Measurements from ENCODE around the gene FANCC. TPM values are rescaled to one million over a fixed set of nuclear protein-coding genes. Genes with fewer than 3 reads are reported as not detected.

Gene FANCC
- total RNA-seq, 1 donor from 2014 or later = 22.9 TPM

- no peaks in the 10 kb centered on the region for H3K36me3 Mint-ChIP-seq (ENCODE audit: unreplicated experiment)
- H3K4me3 Mint-ChIP-seq (ENCODE audit: unreplicated experiment) = no peak overlapping the region
- no peak overlapping the region for H3K27ac Mint-ChIP-seq (ENCODE audit: unreplicated experiment)
- no peaks in the 10 kb centered on the region for H3K9me3 Mint-ChIP-seq (ENCODE audit: unreplicated experiment)
- no peaks in the 10 kb centered on the region for H3K27me3 Mint-ChIP-seq (ENCODE audit: unreplicated experiment)
- H3K4me1 Mint-ChIP-seq (ENCODE audit: low read depth, unreplicated experiment) = peaks cover 18% of the 10 kb centered on the region
- no peak for TF ChIP-seq CTCF (IDR thresholded peaks at IDR 0.05; ENCODE audit: partially characterized antibody, unreplicated experiment)
- no peak for DNase-seq
These were observed 255.5 kb downstream of the FANCC start for GRCh38 chr9:95061916-95062595.

- Mint-ChIP-seq H3K36me3 (ENCODE audit: unreplicated experiment) (no peaks in the 10 kb centered on the region), H3K4me3 (ENCODE audit: unreplicated experiment) (no peak overlapping the region), H3K27me3 (ENCODE audit: unreplicated experiment) (no peaks in the 10 kb centered on the region), H3K4me1 (ENCODE audit: low read depth, unreplicated experiment) (peaks cover 24% of the 10 kb centered on the region), H3K9me3 (ENCODE audit: unreplicated experiment) (no peaks in the 10 kb centered on the region), H3K27ac (ENCODE audit: unreplicated experiment) (no peak overlapping the region)
- TF ChIP-seq CTCF (IDR thresholded peaks at IDR 0.05; ENCODE audit: partially characterized antibody, unreplicated experiment) = no peak
- DNase-seq = no peak
These were observed 256.6 kb downstream of the FANCC start for GRCh38 chr9:95060916-95061315.

- Mint-ChIP-seq H3K4me3 (ENCODE audit: unreplicated experiment) (no peak overlapping the region), H3K27ac (ENCODE audit: unreplicated experiment) (no peak overlapping the region), H3K27me3 (ENCODE audit: unreplicated experiment) (no peaks in the 10 kb centered on the region), H3K36me3 (ENCODE audit: unreplicated experiment) (no peaks in the 10 kb centered on the region), H3K4me1 (ENCODE audit: low read depth, unreplicated experiment) (peaks cover 31% of the 10 kb centered on the region), H3K9me3 (ENCODE audit: unreplicated experiment) (no peaks in the 10 kb centered on the region)
- TF ChIP-seq CTCF (IDR thresholded peaks at IDR 0.05; ENCODE audit: partially characterized antibody, unreplicated experiment) = no peak
- no peak for DNase-seq
These were observed 257.3 kb downstream of the FANCC start for GRCh38 chr9:95060234-95060633.

- H3K9me3 Mint-ChIP-seq (ENCODE audit: unreplicated experiment) = no peaks in the 10 kb centered on the region
- no peak for TF ChIP-seq CTCF (IDR thresholded peaks at IDR 0.05; ENCODE audit: partially characterized antibody, unreplicated experiment)
These were observed 258.6 kb downstream of the FANCC start for GRCh38 chr9:95058795-95059386.

GRCh38 chr9:95058121-95058785 is 259.3 kb downstream of the FANCC start:
- no peak overlapping the region for H3K4me3 Mint-ChIP-seq (ENCODE audit: unreplicated experiment)
- H3K27ac Mint-ChIP-seq (ENCODE audit: unreplicated experiment) = no peak overlapping the region
- H3K27me3 Mint-ChIP-seq (ENCODE audit: unreplicated experiment) = no peaks in the 10 kb centered on the region
- no peaks in the 10 kb centered on the region for H3K36me3 Mint-ChIP-seq (ENCODE audit: unreplicated experiment)
- no peaks in the 10 kb centered on the region for H3K9me3 Mint-ChIP-seq (ENCODE audit: unreplicated experiment)
- no peak for DNase-seq
- peaks cover 30% of the 10 kb centered on the region for H3K4me1 Mint-ChIP-seq (ENCODE audit: low read depth, unreplicated experiment)
- TF ChIP-seq CTCF (IDR thresholded peaks at IDR 0.05; ENCODE audit: partially characterized antibody, unreplicated experiment) = no peak

More at GRCh38 chr9:95058795-95059386, 258.6 kb downstream of the FANCC start:
- no peak for DNase-seq
- Mint-ChIP-seq H3K27me3 (ENCODE audit: unreplicated experiment) (no peaks in the 10 kb centered on the region), H3K4me3 (ENCODE audit: unreplicated experiment) (no peak overlapping the region), H3K27ac (ENCODE audit: unreplicated experiment) (no peak overlapping the region), H3K4me1 (ENCODE audit: low read depth, unreplicated experiment) (peaks cover 34% of the 10 kb centered on the region), H3K36me3 (ENCODE audit: unreplicated experiment) (no peaks in the 10 kb centered on the region)
